PFSK-1 (cell line): ENCODE results near the gene LIFR.

ENCODE experiments used
- POLR2AphosphoS5 ChIP-seq: IDR thresholded peaks from 2 replicates; pipeline ENCODE4 v1.6.1; 2012; ENCODE audit warnings: low read depth, mild to moderate bottlenecking, control low read depth, low read length, moderate library complexity
- REST ChIP-seq, 2 experiments: IDR thresholded peaks; 2 replicates each; pipeline versions ENCODE4 v1.6.1 to v1.8.0; 2011 to 2012; ENCODE audit warnings: low read depth in 2 of 2, low read length in 2 of 2, control low read depth in 1 of 2, inconsistent platforms in 1 of 2, mild to moderate bottlenecking in 1 of 2, moderate library complexity in 1 of 2; ENCODE audit not compliant: insufficient read depth in 1 of 2
- SIN3A ChIP-seq: IDR thresholded peaks from 2 replicates; pipeline ENCODE4 v1.6.1; 2012; ENCODE audit warnings: mild to moderate bottlenecking, low read length, moderate library complexity, borderline replicate concordance; ENCODE audit not compliant: insufficient read depth
- TAF1 ChIP-seq: IDR thresholded peaks from 2 replicates; pipeline ENCODE4 v1.6.1; 2012; ENCODE audit warnings: low read length, control low read depth, borderline replicate concordance; ENCODE audit not compliant: insufficient read depth

- no peak for TF ChIP-seq POLR2AphosphoS5
- TF ChIP-seq REST (IDR thresholded peaks at IDR 0.05; ENCODE audit: insufficient read depth in 1 of 2, low read depth in 2 of 2, low read length in 2 of 2): no peak
- TF ChIP-seq TAF1: no peak
- TF ChIP-seq SIN3A: no peak
These were observed 25.2 kb upstream of the LIFR start for GRCh38 chr5:38581597-38581996.
